ENCODE measurements around the gene LAMP2. TPM values are rescaled to one million over a fixed set of nuclear protein-coding genes. Genes with fewer than 3 reads are reported as not detected.

Gene LAMP2
- total and polyA plus RNA-seq, 2 of the 8 experiments (the other 6 are each of a cell fraction or from before 2014, with no cell fraction given) = 21.2 to 29.9 TPM

- TF ChIP-seq CTCF (IDR thresholded peaks at IDR 0.05; ENCODE audit: control extremely low read depth in 1 of 3, insufficient read depth in 1 of 3, low read depth in 1 of 3, low read length in 3 of 3) (no peak), NRF1 (IDR thresholded peaks at IDR 0.05; ENCODE audit: low read depth, low read length) (no peak), SP2 (IDR thresholded peaks at IDR 0.05; ENCODE audit: low read length) (no peak), EZH2 (IDR thresholded peaks at IDR 0.05; ENCODE audit: low read depth, low read length, severe bottlenecking) (no peak)
Observed at GRCh38 chrX:120468071-120468470, 1.0 kb downstream of the LAMP2 start (continued).
